ENCODE data around the gene SLC1A6.
"Not testable (repeated sequence)": the region's sequence is repeated elsewhere in the genome, so short reads cannot be mapped to it uniquely, and the experiment has no call there.

The SLC1A6 gene

DNA sequence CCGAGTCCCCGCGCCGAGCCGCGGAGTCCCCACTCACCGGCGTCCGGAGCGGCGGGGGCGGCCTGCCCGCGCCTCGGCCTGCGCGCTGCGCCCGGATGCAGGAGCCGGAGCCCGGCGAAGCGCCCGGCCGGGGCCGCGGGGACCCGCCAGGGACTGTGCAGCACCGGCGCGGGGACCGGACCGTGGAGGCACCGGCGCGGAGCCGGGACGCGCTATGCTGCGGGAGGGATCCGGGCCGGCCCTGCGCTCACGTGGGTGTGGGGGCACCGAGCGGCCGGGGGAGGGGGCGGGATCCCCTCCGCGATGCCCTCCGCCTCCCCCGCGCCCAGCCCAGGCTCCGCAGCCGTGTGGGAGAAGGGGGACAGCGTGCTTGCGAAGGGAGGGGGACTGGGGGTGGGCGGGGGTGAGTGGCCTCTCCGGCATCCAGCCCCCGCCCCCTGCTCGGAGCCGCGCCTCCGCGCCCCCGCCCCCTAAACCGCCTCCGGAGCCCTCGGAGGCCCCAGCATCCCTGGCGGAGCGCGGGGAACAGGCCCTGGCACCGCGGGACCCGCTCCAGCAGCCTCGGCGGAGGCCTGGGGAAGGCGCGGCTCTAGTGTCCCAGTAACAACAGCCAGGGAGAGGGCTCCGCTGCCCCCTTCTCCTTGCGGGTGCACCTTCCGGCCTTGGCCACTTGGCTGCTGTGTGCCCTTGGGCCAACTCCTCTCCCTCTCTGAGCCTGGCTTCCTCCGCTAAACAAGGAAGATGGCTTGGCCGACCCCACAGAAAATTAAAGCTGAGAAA is at the start of gene SLC1A6:
Gene SLC1A6, minus strand, starts transcription at position 389 of the 780 bp plus-strand sequence. CDS start 6,954 bp downstream, outside the sequence.
- DNase-seq = no peak

DNA sequence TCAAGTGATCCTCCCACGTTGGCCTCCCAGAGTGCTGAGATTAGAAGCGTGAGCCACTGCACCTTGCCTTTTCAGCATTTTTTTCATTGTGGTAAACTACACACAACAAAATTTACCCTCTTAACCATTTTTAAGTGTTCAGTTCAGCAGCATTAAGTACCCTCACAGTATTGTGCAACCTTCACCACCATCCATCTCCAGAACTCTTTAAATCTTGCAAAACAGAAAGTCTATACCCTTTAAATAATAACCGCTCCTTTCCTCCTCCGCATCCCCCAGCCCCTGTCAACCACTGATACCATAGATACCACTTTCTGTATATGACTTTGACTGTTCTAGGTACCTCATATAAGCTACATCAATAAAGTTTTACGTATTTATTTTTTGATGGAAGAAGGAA is 48.8 kb upstream of the SLC1A6 start:
- no peak for DNase-seq

DNA sequence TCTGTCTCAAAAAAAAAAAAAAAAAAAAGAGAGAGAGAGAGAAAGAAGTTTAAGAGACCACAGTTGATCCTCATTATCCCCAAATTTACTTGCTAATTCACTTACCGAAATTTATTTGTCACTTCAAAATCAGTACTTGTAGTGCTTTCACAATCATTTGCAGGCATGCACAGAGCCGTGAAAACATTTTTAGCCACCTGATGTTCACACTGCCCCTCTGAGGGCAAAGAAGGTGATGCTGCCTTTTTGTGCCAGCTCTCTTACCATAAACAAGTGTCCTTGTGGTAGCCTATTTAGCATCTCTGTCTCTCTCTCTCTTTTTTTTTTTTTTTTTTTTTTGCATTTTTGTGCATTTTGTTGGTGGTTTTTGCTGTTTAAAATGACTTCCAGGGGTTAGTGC is 45.6 kb upstream of the SLC1A6 start:
- DNase-seq = no peak

DNA sequence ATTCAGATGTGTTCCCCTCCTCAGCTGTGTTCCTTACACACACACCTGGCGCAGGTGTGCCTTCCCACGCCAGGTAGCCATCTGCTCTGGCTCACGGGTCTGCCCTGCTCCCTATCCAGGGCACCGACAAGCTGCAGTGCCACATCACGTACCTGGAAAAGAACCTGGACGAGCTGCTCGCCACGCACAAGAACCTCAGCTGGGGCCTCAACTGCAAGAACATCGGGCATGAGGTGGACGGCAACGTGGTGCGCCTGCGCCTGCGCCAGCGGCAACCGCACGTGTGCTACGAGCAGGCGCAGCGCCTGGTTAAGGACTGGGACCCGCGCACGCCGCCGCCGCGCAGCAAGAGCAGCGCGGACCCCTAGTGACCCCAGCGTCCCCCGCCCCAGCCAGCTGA is 43.1 kb upstream of the SLC1A6 start:
- DNase-seq = no peak

DNA sequence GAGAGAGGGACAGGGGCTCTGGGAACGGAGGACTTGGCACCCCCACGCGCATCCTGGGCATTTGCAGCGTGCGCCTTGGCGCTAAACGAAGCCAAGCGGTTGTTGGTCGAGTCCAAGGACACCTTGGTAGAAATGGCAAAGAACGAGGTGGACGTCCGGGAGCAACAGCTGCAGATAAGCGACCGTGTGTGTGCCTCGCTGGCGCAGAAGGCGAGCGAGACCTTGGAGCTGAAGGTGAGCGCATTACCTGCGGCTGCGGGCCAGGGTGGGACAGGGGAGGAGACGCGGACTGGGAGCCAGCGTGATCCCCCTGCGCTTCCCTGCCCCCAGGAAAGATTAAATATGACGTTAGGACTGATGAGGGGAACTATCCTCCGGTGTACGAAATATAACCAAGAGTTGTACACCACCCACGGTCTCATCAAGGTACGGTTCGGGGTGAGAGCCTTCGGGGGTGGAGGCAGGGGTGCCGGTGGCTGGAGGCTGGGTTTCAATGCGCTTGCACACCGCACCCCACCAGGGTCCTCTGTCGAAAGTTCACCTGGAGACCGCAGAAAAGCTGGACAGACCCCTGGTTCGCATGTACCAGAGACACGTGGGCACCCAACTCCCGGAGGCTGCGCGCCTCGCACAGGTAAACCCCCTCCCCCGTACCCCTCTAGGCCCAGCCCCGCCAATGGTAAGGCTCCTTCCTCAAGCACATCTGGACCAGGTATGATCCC is 41.8 kb upstream of the SLC1A6 start:
- no peak for DNase-seq

- DNase-seq = not testable (repeated sequence)
Measured at GRCh38 chr19:15018836-15019235, 39.2 kb upstream of the SLC1A6 start.

DNA sequence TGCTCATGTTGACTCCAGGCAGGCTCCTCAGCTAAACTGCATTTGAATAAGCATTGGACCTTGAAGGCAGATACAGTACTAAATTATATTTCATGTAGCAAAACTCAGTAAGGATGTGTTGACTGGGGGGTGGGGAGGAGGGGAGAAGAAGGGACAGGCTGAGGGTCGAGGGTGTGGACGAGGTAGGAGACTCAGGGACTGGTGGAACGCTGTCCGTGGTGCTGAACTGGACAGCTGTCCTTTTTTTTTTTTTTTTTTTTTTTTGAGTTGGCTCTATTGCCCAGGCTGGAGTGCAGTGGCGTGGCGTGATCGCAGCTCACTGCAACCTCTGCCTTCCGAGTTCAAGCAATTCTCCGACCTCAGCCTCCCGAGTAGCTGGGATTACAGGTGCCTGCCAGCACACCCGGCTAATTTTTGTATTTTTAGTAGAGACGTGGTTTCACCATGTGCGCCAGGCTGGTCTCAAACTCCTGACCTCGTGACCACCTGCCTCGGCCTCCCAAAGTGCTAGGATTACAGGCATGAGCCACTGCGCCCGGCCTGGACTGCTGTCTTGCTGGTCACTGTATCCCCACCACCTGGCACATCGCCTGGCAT is 36.4 kb upstream of the SLC1A6 start:
- DNase-seq = no peak

GRCh38 chr19:15014579-15014978 is 34.9 kb upstream of the SLC1A6 start:
- DNase-seq = no peak

GRCh38 chr19:15010501-15011300 is 31.0 kb upstream of the SLC1A6 start:
- no peak for DNase-seq

- DNase-seq = no peak
Measured at GRCh38 chr19:15008308-15008707, 28.6 kb upstream of the SLC1A6 start.

- no peak for DNase-seq
Measured at GRCh38 chr19:14997981-14998380, 18.3 kb upstream of the SLC1A6 start.

DNA sequence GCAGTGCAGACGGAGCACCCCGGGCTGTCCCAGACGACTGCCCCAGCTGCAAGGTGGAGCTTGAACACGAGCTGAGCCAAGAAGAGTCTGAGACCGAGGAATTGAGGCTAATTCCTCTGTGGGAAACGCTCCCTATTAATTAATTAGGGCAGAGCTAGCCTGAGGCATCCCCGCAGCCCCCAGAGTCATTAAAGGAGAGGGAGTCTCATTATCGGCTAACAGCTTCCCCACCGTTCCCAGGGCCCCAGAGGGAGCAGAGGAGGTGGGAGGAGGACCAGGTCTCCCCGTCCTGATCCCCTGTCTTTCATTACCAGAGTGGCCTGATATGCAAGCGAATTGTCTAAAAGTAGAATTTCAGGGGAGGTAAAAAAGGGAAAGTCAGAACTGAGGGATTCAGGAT is 13.1 kb upstream of the SLC1A6 start:
- DNase-seq = no peak

GRCh38 chr19:14985133-14985532 is 5.5 kb upstream of the SLC1A6 start:
- DNase-seq = no peak

- no peak for DNase-seq
Measured at GRCh38 chr19:14978161-14978776, 1.4 kb downstream of the SLC1A6 start.

GRCh38 chr19:14977128-14977527 is 2.5 kb downstream of the SLC1A6 start:
- DNase-seq = no peak

DNA sequence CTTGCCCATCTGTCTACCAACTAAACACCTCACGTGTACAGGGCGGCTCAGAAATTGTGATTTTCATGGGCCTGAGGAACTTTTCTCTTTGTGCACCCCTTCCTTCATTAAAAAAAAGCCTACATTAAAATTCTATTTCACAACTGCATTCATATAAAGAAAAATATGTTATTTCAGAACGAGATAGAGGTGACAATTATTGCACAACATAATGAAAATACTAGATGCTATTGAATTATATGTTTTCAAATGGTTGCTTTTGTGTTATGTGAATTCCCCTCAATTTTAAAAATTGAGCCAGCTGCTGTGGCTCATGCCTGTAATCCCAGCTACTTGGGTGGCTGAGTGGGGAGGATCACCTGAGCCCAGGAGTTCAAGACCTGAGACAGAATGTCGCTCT is 5.2 kb downstream of the SLC1A6 start:
- DNase-seq = no peak

DNA sequence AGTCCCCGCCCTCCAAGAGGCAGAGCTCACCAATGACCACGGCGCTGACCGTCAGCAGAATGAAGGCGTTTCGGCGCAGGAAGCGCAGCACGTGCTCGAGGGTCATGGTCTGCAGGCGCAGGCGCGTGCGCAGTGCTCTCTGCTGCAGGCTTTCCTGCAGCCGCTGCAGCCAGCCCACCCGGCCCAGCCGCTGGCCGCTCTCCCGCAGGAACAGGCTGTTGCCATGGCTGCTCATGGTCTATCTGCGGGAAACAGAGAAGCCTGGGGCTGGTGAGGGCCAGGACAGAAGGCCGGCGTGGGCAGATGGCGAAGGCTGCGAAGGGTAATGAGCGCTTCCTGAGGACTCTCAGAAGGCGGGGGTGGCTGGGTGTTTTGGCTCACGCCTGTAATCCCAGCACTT is 7.0 kb downstream of the SLC1A6 start:
- no peak for DNase-seq

DNA sequence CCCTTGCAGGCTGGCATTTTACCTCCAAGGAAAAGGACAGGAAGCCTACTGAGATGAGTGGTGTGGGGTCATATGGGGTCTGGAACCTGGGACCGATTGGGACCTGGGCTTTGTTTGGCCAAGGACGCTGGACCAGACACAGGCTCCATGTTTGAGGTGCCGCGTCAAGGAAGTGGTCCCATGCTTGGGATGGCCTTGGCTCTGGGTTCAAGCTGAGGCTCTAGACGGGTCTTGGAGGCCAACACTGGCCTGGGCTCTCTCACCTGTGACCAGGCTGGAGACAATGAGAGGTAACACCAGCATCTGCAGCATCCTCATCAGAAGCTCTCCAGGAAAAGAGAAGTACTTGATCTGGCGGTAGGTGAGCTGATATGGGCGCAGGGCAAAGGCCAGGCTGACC is 8.2 kb downstream of the SLC1A6 start:
- no peak for DNase-seq

- no peak for DNase-seq
Measured at GRCh38 chr19:14968247-14968646, 11.4 kb downstream of the SLC1A6 start.

DNA sequence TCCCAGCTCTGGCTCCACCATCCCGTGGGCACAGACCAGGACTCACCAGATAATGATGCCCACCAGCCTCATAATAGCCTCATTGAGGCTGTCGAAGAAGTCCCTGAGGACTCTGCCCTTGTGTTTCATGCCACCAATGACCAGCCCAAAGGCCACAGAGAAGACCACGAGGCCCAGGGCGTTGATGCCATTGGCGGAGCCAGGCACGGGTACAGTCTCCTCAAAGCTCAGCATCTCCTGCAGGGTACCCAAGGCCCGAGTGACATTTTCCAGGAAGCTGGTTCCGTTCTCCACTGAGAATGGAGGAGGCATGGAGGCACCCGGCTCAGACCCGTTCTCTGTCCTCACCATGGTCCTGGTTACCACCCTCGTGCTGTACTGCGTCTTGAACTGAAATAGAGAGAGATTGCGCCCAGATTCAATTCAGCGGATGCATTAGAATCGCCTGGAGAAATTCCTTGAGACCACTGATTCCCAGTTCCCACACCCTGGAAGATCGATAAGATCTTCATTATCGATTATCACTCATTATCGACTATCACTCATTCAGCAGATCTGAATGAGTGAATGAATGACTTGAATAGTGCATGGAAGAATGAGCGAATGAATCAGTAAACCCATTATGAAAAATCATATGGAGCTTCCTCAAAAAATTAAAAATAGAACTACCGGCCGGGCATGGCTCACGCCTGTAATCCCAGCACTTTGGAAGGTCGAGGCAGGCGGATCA is 17.5 kb downstream of the SLC1A6 start:
- no peak for DNase-seq

GRCh38 chr19:14959263-14959662 is 20.4 kb downstream of the SLC1A6 start:
- DNase-seq = no peak

DNA sequence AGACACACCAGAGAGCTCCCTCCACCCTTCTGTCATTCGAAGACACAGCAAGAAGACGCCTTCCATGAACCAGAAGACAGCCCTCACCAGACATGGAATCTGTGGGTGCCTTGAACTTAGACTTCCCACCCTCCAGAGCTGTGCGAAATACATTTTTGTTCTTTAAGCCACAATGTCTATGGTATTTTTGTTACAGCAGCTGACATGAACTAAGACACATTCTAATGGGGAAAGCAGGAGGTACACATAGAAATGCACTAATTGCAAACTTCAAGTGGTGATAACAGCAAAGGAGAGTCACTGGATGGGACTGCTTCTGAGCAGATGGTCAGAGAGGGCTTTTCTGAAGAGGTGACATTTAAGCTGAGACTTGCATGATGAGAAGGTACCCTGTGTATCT is 22.2 kb downstream of the SLC1A6 start:
- DNase-seq = no peak
